Measurements from ENCODE around the gene KCNJ6.
A peak's percentile ranks its signal among the peaks of the same experiment; 100 is the strongest.
"Not testable (repeated sequence)": the region's sequence is repeated elsewhere in the genome, so short reads cannot be mapped to it uniquely, and the experiment has no call there.

The KCNJ6 gene

GRCh38 chr21:37734846-37735245, 181.4 kb downstream of the KCNJ6 start:
- DNase-seq (ENCODE audit: low read depth) = no peak
- no peak for TF ChIP-seq CTCF (IDR thresholded peaks at IDR 0.05; ENCODE audit: low read depth, low read length, missing control alignments)
- H3K4me3 ChIP-seq (ENCODE audit: low read depth, low read length) = no peak overlapping the region

GRCh38 chr21:37732927-37733326, 183.3 kb downstream of the KCNJ6 start:
- no peak for TF ChIP-seq CTCF (IDR thresholded peaks at IDR 0.05; ENCODE audit: low read depth, low read length, missing control alignments)
- no peak for DNase-seq (ENCODE audit: low read depth)
- H3K4me3 ChIP-seq (ENCODE audit: low read depth, low read length) = no peak overlapping the region

GRCh38 chr21:37724201-37724600, 192.1 kb downstream of the KCNJ6 start:
- no peak for TF ChIP-seq CTCF (IDR thresholded peaks at IDR 0.05; ENCODE audit: low read depth, low read length, missing control alignments)
- DNase-seq (ENCODE audit: low read depth) = no peak
- H3K4me3 ChIP-seq (ENCODE audit: low read depth, low read length) = no peak overlapping the region

- no peak for TF ChIP-seq CTCF (IDR thresholded peaks at IDR 0.05; ENCODE audit: low read depth, low read length, missing control alignments)
- DNase-seq (ENCODE audit: low read depth) = no peak
Observed at GRCh38 chr21:37717534-37717933, 198.7 kb downstream of the KCNJ6 start.

GRCh38 chr21:37712569-37712934, 203.7 kb downstream of the KCNJ6 start:
- not testable (repeated sequence) for DNase-seq (ENCODE audit: low read depth); H3K4me3 ChIP-seq (ENCODE audit: low read depth, low read length)

More at GRCh38 chr21:37717534-37717933, 198.7 kb downstream of the KCNJ6 start:
- no peak overlapping the region for H3K4me3 ChIP-seq (ENCODE audit: low read depth, low read length)

- H3K4me3 ChIP-seq (ENCODE audit: low read depth, low read length) = no peak overlapping the region
- peak; percentile 13 for DNase-seq (ENCODE audit: low read depth)
- TF ChIP-seq CTCF (IDR thresholded peaks at IDR 0.05; ENCODE audit: low read depth, low read length, missing control alignments) = peak; percentile 98
Observed at GRCh38 chr21:37711836-37712568, 204.3 kb downstream of the KCNJ6 start.

- DNase-seq (ENCODE audit: low read depth) = no peak
- TF ChIP-seq CTCF (IDR thresholded peaks at IDR 0.05; ENCODE audit: low read depth, low read length, missing control alignments) = peak; percentile 1
- H3K4me3 ChIP-seq (ENCODE audit: low read depth, low read length) = no peak overlapping the region
Observed at GRCh38 chr21:37711286-37711829, 204.9 kb downstream of the KCNJ6 start.

Data from GM12864 (cell line).